Activated T-helper 1 cell treated with anti-CD3 and anti-CD28 coated beads, Interleukin-12 subunit alpha, Interleukin-12 subunit beta, Interleukin-2, Interleukin-4 antibody, amounts not matched to agents 30 ng/mL and 10 ng/mL and 1 ng/mL, durations not matched to agents 14 hours and 24 hours and 36 hours (primary cell): Measurements from ENCODE around the gene CAPZA2. TPM values are rescaled to one million over a fixed set of nuclear protein-coding genes. Genes with fewer than 3 reads are reported as not detected.

ENCODE experiments used
- DNase-seq: peaks from one replicate; pipeline ENCODE4 v3.0.0; 2021; ENCODE audit warnings: low spot score
- H3K27ac Mint-ChIP-seq: one replicate; pipeline ENCODE4 v1.8.0; 2021; ENCODE audit warnings: mild to moderate bottlenecking, mixed read lengths
- H3K27me3 Mint-ChIP-seq: one replicate; pipeline ENCODE4 v1.8.0; 2022; ENCODE audit warnings: mild to moderate bottlenecking, moderate library complexity, mixed read lengths; ENCODE audit not compliant: insufficient read depth
- H3K36me3 Mint-ChIP-seq: one replicate; pipeline ENCODE4 v1.8.0; 2021; ENCODE audit warnings: low read depth, mixed read lengths
- H3K4me1 Mint-ChIP-seq: one replicate; pipeline ENCODE4 v1.8.0; 2021; ENCODE audit warnings: low read depth, mixed read lengths
- H3K4me3 Mint-ChIP-seq: one replicate; pipeline ENCODE4 v1.8.0; 2021; ENCODE audit warnings: mild to moderate bottlenecking, moderate library complexity, mixed read lengths
- H3K9me3 Mint-ChIP-seq: one replicate; pipeline ENCODE4 v1.8.0; 2021; ENCODE audit warnings: mixed read lengths
- intact Hi-C: fragments of 100-400 bp; cut with micrococcal nuclease; formaldehyde crosslinking; loops from one replicate; pipeline ENCODE4 v1.15.1; 2024
- total RNA-seq: library from RNA; stranded (reverse); gene quantifications from 2 replicates; pipeline ENCODE4 v1.2.3, GENCODE V29; 2022

Gene CAPZA2
- total RNA-seq, 1 donor from 2014 or later = 143 TPM

GRCh38 chr7:116901143-116901542 is 38.8 kb downstream of the CAPZA2 start:
- no peaks in the 10 kb centered on the region for H3K27me3 Mint-ChIP-seq
- no peak overlapping the region for H3K4me3 Mint-ChIP-seq
- peaks cover 41% of the 10 kb centered on the region for H3K36me3 Mint-ChIP-seq
- H3K9me3 Mint-ChIP-seq = peaks cover 6% of the 10 kb centered on the region
- peaks cover 18% of the 10 kb centered on the region for H3K4me1 Mint-ChIP-seq
- H3K27ac Mint-ChIP-seq = no peak overlapping the region
- no peak for DNase-seq
- intact Hi-C loops = no loop called here

GRCh38 chr7:116902867-116903266 is 40.5 kb downstream of the CAPZA2 start:
- no peak overlapping the region for H3K27ac Mint-ChIP-seq
- H3K4me1 Mint-ChIP-seq = peaks cover 11% of the 10 kb centered on the region
- no peaks in the 10 kb centered on the region for H3K27me3 Mint-ChIP-seq
- no peak for DNase-seq
- peaks cover 44% of the 10 kb centered on the region for H3K36me3 Mint-ChIP-seq
- intact Hi-C loops = no loop called here
- no peak overlapping the region for H3K4me3 Mint-ChIP-seq
- H3K9me3 Mint-ChIP-seq = peaks cover 6% of the 10 kb centered on the region

DNA sequence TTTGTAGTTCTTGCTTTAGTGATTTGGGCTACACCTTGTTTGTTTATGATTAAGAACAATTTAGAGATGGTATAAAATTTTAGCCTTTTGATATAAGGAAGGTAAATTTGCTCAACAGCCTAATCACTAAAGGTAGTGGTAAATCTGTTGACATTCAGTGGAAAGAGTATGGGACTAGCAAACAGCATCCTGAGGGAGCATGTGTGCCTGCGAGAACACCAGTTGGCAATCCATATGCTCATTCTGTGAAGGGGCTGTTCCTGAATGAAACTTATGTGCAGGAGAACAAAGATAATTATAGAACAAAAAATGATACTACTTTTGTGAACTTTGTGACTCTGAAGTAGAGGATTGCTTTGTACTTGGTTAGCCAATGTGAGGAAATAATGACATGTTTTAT is 44.0 kb downstream of the CAPZA2 start:
- H3K27me3 Mint-ChIP-seq = no peaks in the 10 kb centered on the region
- H3K4me1 Mint-ChIP-seq = peaks cover 11% of the 10 kb centered on the region
- H3K9me3 Mint-ChIP-seq = no peaks in the 10 kb centered on the region
- no peak overlapping the region for H3K27ac Mint-ChIP-seq
- H3K4me3 Mint-ChIP-seq = no peak overlapping the region
- DNase-seq = no peak
- intact Hi-C loops = no loop called here
- H3K36me3 Mint-ChIP-seq = peaks cover 42% of the 10 kb centered on the region

- DNase-seq = no peak
- H3K27me3 Mint-ChIP-seq = no peaks in the 10 kb centered on the region
- intact Hi-C loops = no loop called here
- H3K4me3 Mint-ChIP-seq = no peak overlapping the region
- H3K9me3 Mint-ChIP-seq = no peaks in the 10 kb centered on the region
- H3K27ac Mint-ChIP-seq = no peak overlapping the region
- H3K36me3 Mint-ChIP-seq = peaks cover 48% of the 10 kb centered on the region
- H3K4me1 Mint-ChIP-seq = peaks cover 6% of the 10 kb centered on the region
Observed at GRCh38 chr7:116910383-116910782, 48.0 kb downstream of the CAPZA2 start.

DNA sequence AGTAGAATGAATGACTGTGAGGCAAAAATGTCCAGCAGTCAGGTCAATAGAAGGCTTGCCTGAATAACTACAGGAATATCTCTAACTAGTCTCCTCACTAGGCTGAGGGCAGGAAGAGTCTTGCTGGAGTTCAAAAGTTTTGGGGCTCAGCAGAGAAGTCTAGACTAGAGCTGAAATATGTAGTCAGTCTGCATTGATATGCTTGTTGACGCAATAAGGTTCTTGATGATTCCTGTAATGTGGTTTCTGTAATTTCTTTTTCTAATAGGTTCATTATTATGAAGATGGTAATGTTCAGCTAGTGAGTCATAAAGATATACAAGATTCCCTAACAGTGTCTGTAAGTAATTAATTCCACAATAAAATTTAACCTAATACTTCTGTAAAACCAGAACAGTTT is 49.4 kb downstream of the CAPZA2 start:
- Mint-ChIP-seq H3K27me3 (no peaks in the 10 kb centered on the region), H3K27ac (no peak overlapping the region)
- intact Hi-C loops = no loop called here

DNA sequence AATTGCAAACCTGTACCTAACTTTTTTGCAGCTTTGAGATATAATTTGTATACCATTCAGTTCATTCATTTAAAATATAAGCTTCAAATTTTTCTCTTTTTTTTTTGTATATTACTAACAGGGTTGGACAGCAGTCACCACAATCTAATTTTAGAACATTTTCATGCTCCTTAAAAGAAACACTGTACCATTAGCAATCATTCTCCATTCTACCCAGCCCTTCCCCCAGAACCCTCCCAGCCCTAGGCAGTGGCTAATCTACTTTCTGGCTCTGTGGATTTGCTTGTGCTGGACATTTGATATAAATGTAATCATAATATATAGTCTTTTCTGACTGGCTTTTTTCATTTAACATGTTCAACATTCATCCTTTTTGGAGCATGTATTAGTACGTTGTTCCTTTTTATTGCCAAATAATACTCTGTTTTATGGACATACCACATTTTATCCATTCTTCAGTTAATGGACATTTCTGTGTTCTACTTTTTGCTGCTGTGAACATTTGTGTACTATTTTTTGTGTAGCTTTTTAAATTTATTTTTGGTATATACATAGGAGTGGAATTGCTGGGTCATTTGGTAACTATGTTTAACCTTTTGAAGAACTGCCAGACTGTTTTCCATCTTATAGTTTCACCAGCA is 50.0 kb downstream of the CAPZA2 start:
- peaks cover 44% of the 10 kb centered on the region for H3K36me3 Mint-ChIP-seq
- H3K9me3 Mint-ChIP-seq = no peaks in the 10 kb centered on the region
- peaks cover 6% of the 10 kb centered on the region for H3K4me1 Mint-ChIP-seq

More for the DNA sequence above, 49.4 kb downstream of the CAPZA2 start:
- Mint-ChIP-seq H3K36me3 (peaks cover 44% of the 10 kb centered on the region), H3K4me3 (no peak overlapping the region), H3K4me1 (peaks cover 6% of the 10 kb centered on the region), H3K9me3 (no peaks in the 10 kb centered on the region)
- DNase-seq = no peak

DNA sequence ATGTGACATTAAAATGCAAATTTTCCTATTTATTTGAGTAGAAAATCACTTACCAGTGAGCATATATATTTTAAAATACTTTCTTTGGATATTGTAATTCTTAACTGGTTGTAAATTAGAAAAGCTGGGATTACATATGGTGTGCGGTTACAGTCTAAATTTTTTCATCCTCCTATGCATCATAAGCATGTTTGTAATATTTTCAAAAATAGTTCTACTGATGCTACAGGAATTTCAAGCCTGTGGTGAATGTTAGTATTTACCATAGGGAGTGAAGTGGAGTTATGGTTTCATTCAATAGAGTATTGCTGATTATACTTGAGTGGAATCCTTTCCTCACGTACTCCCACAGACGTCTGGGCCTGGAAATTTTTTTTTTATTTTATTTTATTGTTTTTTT is 56.3 kb downstream of the CAPZA2 start:
- peaks cover 30% of the 10 kb centered on the region for H3K36me3 Mint-ChIP-seq
- H3K4me3 Mint-ChIP-seq = no peak overlapping the region
- H3K4me1 Mint-ChIP-seq = no peaks in the 10 kb centered on the region
- no peaks in the 10 kb centered on the region for H3K9me3 Mint-ChIP-seq
- intact Hi-C loops = no loop called here
- H3K27me3 Mint-ChIP-seq = no peaks in the 10 kb centered on the region
- no peak for DNase-seq
- H3K27ac Mint-ChIP-seq = no peak overlapping the region

More for the DNA sequence above, 50.0 kb downstream of the CAPZA2 start:
- DNase-seq = no peak
- Mint-ChIP-seq H3K27ac (no peak overlapping the region), H3K27me3 (no peaks in the 10 kb centered on the region), H3K4me3 (no peak overlapping the region)
- intact Hi-C loops = no loop called here

GRCh38 chr7:116920359-116920758 is 58.0 kb downstream of the CAPZA2 start:
- Mint-ChIP-seq H3K4me3 (no peak overlapping the region), H3K9me3 (no peaks in the 10 kb centered on the region), H3K27me3 (no peaks in the 10 kb centered on the region), H3K27ac (no peak overlapping the region), H3K36me3 (peaks cover 23% of the 10 kb centered on the region), H3K4me1 (no peaks in the 10 kb centered on the region)
- no peak for DNase-seq
- intact Hi-C loops = no loop called here

- H3K9me3 Mint-ChIP-seq = no peaks in the 10 kb centered on the region
- intact Hi-C loops = no loop called here
- H3K27me3 Mint-ChIP-seq = peaks cover 1% of the 10 kb centered on the region
- H3K4me1 Mint-ChIP-seq = no peaks in the 10 kb centered on the region
- DNase-seq = no peak
- peaks cover 18% of the 10 kb centered on the region for H3K36me3 Mint-ChIP-seq
- no peak overlapping the region for H3K27ac Mint-ChIP-seq
- no peak overlapping the region for H3K4me3 Mint-ChIP-seq
Observed at GRCh38 chr7:116922545-116922944, 60.2 kb downstream of the CAPZA2 start.

DNA sequence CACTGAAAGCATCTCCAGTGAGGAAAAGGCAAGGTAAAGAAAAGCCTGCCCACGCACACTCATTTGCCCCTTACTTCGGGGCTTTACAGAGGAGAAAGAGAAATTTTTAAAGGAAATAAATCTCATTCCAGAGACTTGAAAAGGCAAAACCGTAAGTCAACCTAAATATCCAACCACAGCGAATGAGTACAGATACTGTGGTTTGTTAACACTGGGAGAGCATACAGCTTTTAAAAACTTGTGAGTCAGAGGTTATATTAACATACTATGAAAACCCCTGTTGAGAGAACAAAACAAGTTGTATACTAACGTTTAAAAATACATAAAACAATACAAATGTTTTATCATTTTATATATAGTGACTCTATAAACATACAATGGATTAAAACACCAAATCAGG is 62.4 kb downstream of the CAPZA2 start:
- H3K27ac Mint-ChIP-seq = no peak overlapping the region
- H3K4me3 Mint-ChIP-seq = no peak overlapping the region
- H3K4me1 Mint-ChIP-seq = no peaks in the 10 kb centered on the region

DNA sequence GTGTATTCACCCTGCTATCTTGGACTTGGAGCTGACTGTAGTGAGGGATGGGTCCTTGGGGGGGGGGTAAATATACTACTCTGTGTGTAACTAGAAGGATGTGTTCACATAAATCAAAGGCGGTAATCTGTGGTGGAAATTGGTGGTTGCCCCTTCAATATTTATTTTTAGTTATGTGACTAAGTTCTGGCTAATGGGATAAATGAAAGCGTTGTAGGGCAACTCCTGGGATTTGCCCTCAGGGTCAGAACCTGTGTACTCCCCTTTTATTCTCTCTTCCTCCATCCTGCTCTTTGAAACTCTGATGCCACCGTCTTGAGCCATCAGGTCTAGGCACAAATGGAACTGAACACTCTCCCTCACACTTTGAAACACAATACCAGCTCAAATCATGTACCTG is 66.6 kb downstream of the CAPZA2 start:
- Mint-ChIP-seq H3K4me1 (peaks cover 7% of the 10 kb centered on the region), H3K4me3 (no peak overlapping the region), H3K27ac (no peak overlapping the region), H3K27me3 (peaks cover 19% of the 10 kb centered on the region), H3K36me3 (no peaks in the 10 kb centered on the region), H3K9me3 (no peaks in the 10 kb centered on the region)
- intact Hi-C loops = no loop called here
- DNase-seq = no peak

More for the DNA sequence above, 62.4 kb downstream of the CAPZA2 start:
- peaks cover 8% of the 10 kb centered on the region for H3K27me3 Mint-ChIP-seq
- intact Hi-C loops = no loop called here
- DNase-seq = no peak
- H3K36me3 Mint-ChIP-seq = peaks cover 7% of the 10 kb centered on the region
- H3K9me3 Mint-ChIP-seq = no peaks in the 10 kb centered on the region

GRCh38 chr7:116929914-116930913 is 67.8 kb downstream of the CAPZA2 start:
- Mint-ChIP-seq H3K4me1 (peaks cover 7% of the 10 kb centered on the region), H3K9me3 (no peaks in the 10 kb centered on the region), H3K36me3 (no peaks in the 10 kb centered on the region), H3K4me3 (no peak overlapping the region), H3K27ac (no peak overlapping the region), H3K27me3 (peaks cover 20% of the 10 kb centered on the region)
- DNase-seq = peak; percentile 58
- intact Hi-C loops = loop anchor here (1.0 to 2.0 kb wide), 4 partner anchors 55 to 197 kb away; no protein-coding TSS in a partner anchor

- Mint-ChIP-seq H3K4me1 (peaks cover 7% of the 10 kb centered on the region), H3K36me3 (no peaks in the 10 kb centered on the region), H3K4me3 (no peak overlapping the region), H3K27me3 (peaks cover 31% of the 10 kb centered on the region), H3K27ac (no peak overlapping the region), H3K9me3 (no peaks in the 10 kb centered on the region)
- DNase-seq = no peak
- intact Hi-C loops = no loop called here
Observed at GRCh38 chr7:116932566-116932965, 70.2 kb downstream of the CAPZA2 start.
